Activated CD4-positive, alpha-beta T cell treated with anti-CD3 and anti-CD28 coated beads, Interleukin-2, Interleukin-4, amounts not matched to agents 100 ng/mL and 50 ng/mL, durations not matched to agents 16 hours and 8 hours (primary cell): ENCODE results near the gene SFXN3.

Experiments used
- DNase-seq: peaks from one replicate; pipeline ENCODE4 v3.0.0-alpha.2; 2020; ENCODE audit warnings: low spot score

Gene SFXN3

DNA sequence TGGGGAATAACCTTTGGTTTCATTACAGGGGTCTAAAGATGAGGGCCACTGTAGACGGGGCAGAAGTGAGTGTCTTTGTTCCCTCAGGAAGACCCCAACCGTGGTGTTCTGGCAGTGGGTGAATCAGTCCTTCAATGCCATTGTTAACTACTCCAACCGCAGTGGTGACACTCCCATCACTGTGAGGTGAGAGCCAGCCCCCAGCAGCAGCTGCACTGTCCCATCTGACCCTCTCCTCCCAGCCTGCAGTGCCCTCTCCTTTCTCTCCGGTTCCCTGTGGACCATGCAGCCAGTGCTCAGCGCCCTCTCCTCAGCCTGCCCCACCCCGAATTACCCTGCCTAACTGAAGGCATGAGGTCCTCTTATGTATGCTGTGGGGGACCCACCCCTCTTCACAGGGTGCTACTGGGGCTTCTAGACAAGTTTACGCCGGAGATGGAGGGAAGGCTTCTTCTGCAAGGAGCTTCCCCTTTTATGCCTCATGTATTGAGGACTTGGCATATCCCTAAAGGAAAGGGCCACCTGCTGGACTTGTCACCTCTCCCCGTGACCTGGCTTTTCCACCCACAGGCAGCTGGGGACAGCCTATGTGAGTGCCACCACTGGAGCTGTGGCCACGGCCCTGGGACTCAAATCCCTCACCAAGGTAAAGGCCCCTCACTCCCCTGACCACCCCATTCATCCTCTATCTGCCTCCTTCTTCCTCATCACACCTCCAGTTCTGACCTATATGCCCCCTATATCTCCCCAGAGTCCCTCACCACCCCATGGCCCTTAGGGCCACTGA lies 5.1 kb downstream of the SFXN3 start:
- no peak for DNase-seq

DNA sequence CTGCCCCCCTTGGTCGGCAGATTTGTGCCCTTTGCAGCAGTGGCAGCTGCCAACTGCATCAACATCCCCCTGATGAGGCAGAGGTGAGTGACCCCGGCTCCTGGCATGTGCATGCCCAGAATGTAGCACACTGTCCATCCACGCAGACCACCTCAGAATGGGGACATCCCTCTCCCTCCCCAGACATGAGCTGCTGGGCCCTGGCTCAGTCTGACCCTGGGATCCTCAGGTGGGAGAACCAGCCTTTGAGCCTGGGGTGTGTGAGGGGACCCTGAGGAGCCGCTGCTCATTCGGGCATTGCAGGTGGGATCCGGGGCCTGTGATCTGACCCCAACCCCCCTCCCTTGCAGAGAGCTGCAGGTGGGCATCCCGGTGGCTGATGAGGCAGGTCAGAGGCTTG lies 5.7 kb downstream of the SFXN3 start:
- no peak for DNase-seq

DNA sequence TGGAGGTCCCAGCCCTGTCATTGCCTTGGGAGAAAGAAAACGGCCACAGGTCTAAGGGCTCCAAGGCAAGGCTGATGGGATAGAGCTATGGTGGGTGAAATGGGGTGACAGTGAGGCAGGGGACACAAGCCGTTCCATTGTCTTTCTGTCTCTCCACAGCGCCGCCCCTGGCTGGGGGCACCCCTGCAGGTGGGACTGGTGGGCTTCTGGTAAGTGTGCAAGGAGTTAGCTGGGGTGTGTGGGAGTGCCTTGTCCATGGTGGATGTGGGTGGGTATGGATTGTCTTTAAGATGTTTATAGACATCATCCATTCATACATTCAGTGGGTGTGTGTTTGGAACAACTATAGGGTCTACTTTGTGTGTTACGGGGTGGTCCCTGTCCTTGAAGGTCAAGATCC lies 7.5 kb downstream of the SFXN3 start:
- no peak for DNase-seq

DNA sequence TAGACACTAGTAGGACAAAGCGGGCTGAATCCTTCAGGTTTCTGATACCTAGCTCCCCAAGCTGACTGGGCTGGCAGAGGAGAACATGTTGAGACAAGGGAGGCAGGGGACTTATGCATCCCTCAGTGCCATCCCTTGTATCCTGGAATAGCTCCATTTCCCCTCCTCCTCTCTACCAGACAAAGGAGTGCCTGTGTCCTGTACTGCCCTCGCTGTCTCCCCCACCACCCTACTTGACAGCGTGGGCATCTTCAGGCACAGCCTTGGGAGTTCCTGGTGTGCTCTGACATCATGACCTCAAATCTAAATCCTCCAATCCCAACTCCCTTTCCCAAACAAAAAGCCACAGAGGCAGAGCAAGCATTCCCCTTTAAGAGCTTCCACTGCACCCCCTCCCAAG lies 9.0 kb downstream of the SFXN3 start:
- DNase-seq = no peak

DNA sequence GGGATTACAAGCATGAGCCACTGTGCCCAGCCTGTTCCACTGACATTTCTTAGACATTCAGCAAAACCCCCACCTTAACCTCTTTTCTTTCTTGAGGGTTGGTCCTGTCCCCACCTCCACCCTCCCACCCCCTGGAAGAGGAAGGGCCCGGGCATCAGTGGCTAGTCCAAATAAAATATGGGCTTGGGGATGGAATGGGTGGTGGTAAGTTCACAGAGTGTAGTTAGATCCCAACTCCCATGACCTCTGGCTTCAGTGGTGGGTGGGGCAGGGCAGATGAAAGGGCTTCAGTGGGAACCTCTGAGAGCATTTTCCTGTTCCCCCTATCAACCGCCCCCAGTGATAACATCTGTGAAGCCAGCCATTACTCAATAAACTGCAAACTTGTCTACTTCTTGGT lies 9.8 kb downstream of the SFXN3 start:
- no peak for DNase-seq

DNA sequence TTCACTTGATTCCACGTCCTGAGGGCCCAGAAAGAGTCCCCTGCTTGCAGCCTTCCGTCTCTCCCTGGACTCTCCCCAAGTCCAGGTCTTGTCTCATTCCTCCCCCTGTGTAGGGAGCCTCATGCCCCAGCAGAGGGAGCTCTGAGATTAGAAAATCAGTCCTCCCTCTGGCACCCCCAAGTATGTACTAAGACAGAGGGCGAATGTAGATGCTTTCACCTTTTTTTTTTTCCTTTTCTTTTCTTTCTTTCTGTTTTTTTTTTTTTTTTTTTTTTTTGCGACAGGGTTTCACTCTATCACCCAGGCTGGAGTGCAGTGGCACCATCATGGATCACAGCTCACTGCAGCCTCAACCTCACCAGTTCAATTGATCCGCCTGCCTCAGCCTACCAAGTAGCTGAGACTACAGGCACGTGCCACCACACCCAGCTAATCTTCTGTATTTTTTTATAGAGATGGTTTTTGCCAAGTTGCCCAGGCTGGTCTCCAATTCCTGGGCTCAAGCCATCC lies 10.3 kb downstream of the SFXN3 start:
- DNase-seq = peak; percentile 75

DNA sequence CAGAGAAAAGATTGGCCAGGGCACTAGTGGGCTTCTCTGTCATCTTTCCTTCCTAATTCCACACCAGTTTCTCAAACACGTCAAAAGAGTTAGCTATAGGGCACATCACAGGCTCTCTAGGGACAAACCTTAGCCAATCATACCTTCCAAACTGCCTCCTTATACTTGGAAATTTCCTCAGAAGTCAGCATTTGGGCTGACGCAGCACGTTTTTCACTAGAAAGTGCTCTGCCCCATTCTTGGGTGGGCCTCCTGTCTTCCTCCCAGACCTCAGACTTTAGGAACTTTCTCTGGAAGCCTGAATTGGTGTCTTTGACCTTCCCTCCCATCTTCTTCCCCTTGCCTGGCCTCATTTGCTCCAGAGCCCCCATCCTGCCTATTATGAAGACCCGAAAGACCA lies 11.1 kb downstream of the SFXN3 start:
- no peak for DNase-seq

DNA sequence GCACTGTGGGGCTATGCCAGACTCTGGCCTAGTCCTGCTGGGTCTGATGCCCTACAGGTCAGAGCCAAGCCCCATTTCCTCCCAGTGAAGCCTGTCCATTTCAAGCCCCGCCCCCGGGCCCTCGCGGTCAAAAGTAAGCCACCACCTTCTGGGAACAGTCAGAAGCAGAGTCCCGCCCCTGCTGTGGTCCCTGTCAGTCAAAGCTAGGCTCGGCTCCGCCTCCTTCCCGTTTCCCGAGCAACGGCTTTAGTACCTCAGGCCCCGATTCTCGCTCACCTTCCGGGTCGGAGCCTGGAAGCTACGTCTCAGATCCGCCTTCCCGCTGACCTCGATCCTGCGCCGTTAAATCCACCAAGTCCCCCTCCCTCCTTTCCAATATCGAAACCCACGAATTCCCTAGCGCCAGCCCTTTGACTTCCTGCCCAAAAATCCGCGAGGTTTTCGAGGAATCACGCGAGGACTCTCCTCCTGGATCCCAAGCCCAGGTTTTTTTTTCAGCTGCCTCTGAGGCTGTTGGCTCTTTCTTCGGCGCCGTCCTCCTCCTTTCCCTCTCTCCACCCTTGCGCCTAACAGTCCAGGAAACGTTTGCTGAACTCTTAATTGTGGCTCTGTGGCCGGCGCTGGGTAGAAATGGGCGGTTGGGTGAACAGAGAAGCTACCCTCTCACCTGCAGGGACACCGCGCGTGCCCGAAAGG lies 11.8 kb downstream of the SFXN3 start:
- DNase-seq = peak; percentile 94

DNA sequence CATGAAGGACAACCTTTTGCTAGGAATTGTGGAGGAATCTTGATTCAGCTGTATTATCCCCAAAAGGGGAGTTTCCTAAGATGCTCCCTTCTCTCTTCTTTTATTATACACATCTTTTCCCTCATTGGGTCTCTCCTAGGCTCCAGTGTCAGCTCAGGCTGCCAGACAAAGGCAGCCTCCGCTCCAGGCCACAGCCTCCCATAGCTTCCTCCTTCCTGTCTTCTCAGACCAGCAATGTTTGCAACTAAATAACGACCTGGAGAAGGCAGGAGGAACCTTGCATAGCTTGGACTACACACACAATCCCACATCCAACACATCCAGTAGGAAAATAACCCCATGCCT lies 12.3 kb downstream of the SFXN3 start:
- no peak for DNase-seq

DNA sequence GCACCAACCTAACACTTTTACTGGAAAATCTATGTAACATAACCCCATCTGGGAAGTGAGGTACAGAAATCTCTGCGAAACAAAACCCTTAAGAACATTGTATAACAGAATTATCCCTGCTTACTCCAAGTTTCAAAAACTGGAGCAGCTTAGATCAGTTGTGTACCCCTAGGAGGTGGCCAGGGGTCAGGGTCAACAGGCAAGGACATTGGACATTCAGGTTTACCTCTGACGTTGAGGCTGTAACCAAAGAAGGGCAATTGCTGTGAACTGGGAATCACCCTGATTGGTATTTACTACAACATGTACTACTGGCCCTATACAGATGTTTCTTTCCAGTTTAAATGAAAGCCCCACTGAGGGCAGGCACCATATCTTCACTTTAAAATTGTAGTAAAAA lies 13.1 kb downstream of the SFXN3 start:
- no peak for DNase-seq

DNA sequence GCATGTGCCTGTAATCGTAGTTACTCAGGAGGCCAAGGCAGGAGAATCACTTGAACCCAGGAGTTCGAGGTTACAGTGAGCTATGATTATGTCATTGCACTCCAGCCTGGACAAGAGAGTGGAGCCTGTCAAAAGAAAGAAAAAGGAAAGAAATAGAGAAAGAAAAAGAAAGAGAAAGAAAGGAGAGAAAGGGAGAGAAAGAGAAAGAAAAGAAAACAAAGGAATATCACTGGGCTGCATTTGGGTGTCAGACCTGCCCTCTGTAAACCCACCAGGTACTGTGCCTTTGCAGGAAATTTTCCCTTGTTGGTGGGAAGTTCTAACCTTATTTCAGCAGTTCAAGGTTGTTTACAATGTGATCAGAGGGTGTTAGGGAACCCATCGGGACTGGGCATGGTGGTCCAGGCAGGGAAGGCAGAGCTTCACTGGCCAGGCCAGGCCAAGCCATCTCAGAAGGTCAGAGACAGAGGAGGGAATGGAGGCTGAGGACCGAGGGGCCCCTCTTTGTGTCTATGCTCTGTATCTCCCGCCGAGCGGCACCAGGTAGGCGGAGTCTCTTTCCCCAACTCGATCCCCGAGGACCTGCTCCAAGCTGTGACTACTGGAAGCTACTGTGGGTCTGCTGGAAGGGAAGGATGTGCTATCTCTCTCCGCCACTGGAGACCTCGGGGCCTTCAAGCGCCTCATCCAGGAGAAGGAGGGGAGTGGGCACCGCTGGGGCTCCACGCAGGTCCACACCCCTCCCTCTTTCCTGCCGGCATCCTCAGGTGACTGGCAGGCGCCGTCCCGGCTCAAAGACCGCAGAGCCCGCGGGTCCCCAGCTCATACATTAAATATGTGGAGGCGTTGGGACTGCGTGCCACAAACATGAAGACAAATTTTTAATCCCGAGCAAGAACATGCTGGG lies 15.6 kb downstream of the SFXN3 start:
- DNase-seq = no peak

DNA sequence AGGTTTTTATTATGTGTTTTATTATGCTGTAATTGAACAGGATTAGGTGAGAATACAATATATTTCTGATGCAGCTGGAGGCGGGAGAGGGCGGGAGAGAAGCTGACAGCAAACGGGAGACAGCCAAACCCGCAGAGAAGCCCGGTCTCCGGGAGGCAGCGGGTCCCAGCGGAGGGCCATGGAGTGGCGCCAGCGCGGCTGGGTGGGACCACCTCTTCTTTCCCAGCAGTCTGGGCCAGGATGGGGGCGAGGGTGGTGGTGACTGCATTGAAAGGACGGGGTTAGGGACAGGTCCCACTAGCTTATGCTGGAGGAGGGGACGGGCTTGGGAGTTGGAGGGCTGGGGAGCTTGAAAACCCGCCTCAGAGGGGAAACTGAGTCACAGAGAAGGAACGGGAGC lies 16.2 kb downstream of the SFXN3 start:
- no peak for DNase-seq

DNA sequence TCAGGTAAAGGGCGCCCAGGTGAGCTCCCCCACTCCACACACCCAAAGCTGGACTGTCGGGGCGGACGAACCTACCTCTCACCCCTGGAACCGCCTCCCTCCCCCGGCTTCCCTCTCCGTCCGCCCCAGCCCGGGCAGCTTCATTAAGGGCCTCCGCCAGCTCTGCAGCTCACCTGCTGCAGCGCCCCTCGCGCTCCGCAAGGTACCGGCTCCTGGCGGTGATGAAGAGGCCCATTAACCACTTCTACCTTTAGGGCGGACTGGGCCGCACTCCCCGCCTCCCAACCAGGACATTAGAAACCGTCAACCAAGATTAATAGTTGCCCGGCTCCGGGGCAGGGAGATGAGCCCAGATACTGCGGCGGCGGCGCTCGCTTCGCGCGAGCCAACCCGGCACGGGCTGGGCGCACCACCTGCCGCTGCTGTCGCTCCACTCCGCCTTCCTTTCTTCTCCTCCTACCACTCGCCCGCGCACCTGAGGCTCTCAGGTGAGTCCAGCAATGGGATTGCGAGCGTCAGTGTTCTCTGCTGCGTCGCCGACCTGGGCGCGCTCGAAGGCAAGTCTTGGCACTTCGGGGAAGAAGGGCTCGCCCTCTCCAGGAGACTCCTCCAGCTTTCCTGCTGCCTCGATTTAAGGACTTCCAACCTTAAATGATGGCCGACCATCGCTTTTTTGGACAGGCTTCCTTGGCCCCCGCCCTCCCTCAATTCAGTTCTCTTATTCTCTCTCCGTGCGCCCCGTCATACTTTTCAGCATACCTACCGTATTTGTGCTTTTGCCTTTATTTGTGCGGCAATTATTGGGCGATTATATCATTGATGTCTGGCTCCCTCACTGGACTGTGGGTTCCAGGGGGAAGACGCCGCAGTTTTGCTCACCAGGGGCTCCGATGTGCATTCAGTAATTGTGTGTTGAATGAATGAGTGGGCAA lies 17.2 kb downstream of the SFXN3 start:
- no peak for DNase-seq

DNA sequence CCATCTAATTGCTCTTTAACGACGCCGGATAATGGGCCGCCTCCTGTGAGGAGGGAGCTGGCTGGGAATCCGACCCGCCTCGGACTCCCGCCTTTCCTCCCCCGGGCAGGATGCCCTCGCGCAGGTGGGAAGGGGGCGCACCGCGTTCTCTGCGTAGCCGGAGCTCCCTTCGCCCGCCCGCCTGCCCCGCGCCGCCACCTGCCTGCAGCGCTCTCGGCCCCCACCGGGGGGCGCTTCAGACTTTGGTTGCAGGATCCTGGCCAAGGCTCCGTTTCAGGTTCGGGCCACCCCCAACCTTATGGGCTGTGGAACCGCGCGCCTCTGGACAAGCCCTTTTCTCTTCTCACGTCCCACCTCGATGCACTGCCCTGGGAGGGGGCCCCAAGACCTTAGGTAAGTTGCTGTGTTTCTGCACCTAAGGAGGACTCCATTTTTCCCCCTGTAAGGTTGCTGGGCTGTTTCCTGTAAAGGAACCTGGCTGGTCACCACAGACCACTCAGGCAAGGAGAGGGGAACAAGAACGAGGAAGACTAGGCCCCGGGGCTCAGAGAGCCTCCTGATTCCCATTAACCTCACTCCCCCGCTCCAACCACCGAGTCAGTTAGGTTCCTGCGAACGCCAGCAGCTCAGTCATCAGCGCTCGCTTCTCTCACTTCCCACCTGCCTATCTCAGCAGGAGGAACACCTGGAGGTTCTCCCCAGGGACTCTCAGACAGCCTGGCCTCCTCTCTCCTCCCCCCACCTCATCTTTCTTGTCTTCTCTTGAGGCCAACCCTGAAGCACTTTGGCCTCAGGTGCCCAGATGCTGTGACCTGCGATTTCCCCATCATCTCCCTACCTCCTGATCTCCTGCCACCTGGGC lies 19.4 kb downstream of the SFXN3 start:
- peak; percentile 78 for DNase-seq

DNA sequence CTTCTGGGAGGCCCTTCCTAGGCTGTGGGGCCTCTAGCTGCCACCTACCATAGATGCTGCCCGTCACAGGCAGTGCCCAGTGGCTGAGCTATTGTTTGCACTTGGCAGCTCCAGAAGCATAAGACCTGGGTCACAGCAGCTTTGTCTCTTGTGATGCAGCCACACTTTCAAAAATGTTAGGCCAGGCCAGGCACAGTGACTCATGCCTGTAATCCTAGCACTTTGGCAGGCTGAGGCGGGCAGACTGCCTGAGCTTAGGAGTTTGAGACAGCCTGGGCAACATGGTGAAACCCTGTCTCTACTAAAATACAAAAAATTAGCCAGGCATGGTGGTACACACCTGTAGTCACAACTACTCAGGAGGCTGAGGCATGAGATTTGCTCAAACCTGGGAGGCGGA lies 21.3 kb downstream of the SFXN3 start:
- no peak for DNase-seq

DNA sequence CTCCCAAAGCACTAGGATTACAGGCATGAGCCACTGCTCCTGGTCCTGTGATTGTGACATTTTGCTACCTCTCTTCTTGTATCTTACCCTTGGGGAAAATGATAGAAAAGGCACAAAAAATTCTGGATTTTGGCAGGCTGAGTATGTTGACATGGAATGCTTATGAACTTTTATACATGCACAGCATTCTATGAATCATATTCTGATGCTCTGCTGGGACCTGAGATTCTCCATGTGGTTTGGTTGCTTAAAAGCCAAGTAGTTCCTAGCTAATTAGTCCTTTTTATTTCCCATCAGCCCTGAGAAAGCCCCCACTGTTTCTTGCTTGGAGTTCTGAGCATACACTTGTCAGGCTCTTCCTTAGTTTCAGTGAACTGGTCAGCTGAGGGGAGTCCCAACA lies 22.5 kb downstream of the SFXN3 start:
- DNase-seq = no peak

DNA sequence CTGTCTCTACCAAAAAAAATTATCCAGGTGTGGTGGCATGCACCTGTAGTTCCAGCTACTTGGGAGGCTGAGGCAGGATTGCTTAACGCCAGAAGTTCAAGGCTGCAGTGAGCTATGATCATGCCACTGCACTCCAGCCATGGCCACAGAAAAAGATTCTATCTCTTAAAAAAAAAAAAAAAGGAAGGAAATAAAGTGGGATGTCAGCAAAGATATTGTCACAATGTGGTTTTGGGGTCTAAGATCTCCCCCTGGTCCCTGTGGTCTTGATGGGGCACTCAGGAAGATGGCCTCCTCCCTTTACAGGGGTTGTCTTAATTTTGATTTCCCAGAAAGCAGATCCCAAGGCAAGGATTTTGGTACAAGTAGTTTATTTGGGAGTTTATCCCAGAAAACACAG lies 23.3 kb downstream of the SFXN3 start:
- DNase-seq = no peak

DNA sequence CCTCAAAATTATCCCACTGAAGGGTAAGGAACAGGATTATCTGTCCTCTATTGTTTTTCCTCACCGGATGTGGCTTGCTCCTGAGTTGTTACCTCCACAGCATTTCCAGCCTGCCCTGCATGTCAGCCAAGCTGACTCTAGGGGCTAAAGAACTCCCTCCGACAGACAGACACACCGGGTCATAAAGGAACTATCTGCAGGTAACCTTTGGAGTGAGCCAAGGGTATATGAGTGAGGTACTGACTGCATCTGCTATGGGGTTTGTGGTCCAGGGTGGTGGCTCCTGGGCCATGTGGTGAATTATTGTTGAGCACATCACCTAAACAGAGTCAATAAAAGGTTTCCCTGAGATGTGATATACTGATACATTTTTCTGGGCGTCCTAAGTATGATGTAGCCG lies 23.8 kb downstream of the SFXN3 start:
- DNase-seq = no peak

DNA sequence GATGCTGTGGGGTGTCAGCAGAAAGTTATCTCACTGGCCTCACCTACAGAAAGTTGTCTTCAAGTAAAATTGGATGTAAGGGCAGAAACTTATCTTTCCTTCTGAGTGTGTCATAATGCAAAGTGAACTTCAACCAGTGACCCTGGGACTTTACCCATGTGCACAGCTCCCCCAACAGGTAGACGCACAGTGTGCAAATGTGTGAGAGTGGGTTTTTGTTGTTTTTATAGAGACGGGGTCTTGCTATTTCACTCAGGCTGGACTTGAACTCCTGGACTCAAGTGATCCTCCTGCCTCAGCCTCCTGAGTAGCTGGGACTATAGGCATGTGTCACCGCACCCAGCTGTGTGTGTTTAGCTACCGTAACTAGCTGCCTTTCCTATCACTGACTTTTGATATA lies 24.4 kb downstream of the SFXN3 start:
- no peak for DNase-seq

DNA sequence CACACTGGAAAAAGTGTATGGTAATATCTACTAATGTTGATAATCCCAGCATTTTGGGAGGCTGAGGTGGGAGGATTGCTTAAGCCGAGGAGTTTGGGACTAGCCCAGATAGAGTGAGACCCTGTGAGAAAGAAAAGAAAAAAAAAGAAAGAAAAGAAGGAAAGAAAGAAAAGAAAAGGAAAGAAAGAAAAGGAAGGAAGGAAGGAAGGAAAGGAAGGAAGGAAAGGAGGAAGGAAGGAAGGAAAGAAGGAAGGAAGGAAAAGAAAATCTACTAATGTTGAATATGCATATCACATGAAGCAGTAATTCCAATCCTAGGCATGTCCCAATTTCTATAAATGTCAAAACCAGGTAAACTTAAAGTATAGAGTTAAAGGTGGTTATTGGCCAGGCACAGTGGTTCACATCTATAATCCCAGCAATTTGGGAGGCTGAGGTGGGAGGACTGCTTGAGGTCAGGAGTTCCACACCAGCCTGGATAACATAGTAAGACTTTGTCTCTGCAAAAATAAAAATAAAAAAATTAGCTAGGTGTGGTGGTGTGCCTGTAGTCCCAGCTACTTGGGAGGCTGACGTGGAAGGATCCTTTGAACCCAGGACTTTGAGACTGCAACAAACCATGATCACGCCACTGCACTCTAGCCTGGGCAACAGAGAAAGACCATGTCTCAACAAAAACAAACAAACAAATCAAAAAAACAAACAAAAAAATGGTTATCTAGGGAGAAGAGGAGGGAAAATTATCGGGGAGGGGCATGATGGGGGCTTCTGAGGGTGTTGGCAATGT lies 25.5 kb downstream of the SFXN3 start:
- DNase-seq = no peak
